OCI-LY7 (cell line): ENCODE measurements around the gene LCN6. TPM values are rescaled to one million over a fixed set of nuclear protein-coding genes. Genes with fewer than 3 reads are reported as not detected.

ENCODE experiments used
- BruUV-seq: library from RNA; stranded (reverse); fragments of 400-500 nt; replicated peaks from 2 replicates; lab custom pipeline; 2021; lab: Mats Ljungman, UMichigan
- CTCF ChIA-PET: fragments of 300-600 bp; sonication (Branson Sonifier 250); formaldehyde crosslinking; loops from one replicate; lab custom pipeline; 2022; ENCODE audit warnings: antibody characterized with exemption; ENCODE audit not compliant: unreplicated experiment; lab: Charles Lee
- POLR2A ChIA-PET: fragments of 300-600 bp; sonication (Branson Sonifier 250); formaldehyde crosslinking; loops from one replicate; lab custom pipeline; 2022; ENCODE audit warnings: antibody characterized with exemption; lab: Charles Lee
- DNase-seq: peaks from one replicate; pipeline ENCODE4 v3.0.0-alpha.2; 2015; ENCODE audit warnings: low spot score
- H2AFZ ChIP-seq: fragments of 200-600 bp; sonication (generic), shearing (Covaris generic); 2 replicates; pipeline ENCODE4 v1.6.1; 2014; ENCODE audit warnings: mild to moderate bottlenecking, antibody characterized with exemption, low read length, moderate library complexity
- H3K27ac ChIP-seq: fragments of 200-600 bp; sonication (generic); 2 replicates; pipeline ENCODE4 v1.5.1; 2014; ENCODE audit warnings: mixed run types, low read depth, mild to moderate bottlenecking, moderate library complexity, low read length, inconsistent platforms; ENCODE audit not compliant: poor library complexity, severe bottlenecking
- H3K36me3 ChIP-seq: fragments of 200-600 bp; sonication (generic); 2 replicates; pipeline ENCODE4 v1.6.1; 2014; ENCODE audit warnings: mild to moderate bottlenecking, antibody characterized with exemption, low read length, moderate library complexity, mixed read lengths; ENCODE audit not compliant: insufficient read depth
- H3K4me1 ChIP-seq: fragments of 200-600 bp; sonication (generic); 2 replicates; pipeline ENCODE4 v1.5.1; 2014; ENCODE audit warnings: mild to moderate bottlenecking, low read length; ENCODE audit not compliant: insufficient read depth, poor library complexity, severe bottlenecking
- H3K4me2 ChIP-seq: fragments of 200-600 bp; sonication (generic); 2 replicates; pipeline ENCODE4 v1.6.1; 2014; ENCODE audit warnings: mild to moderate bottlenecking, low read length
- H3K4me3 ChIP-seq: fragments of 200-600 bp; sonication (generic); 2 replicates; pipeline ENCODE4 v1.5.1; 2014; ENCODE audit warnings: mild to moderate bottlenecking, low read depth, low read length; ENCODE audit not compliant: poor library complexity, severe bottlenecking
- H3K79me2 ChIP-seq: fragments of 200-600 bp; sonication (generic); 2 replicates; pipeline ENCODE4 v1.6.1; 2016; ENCODE audit warnings: low read depth, mild to moderate bottlenecking, low read length, moderate library complexity, mixed read lengths; ENCODE audit not compliant: insufficient read depth
- H3K9me2 ChIP-seq: fragments of 200-600 bp; sonication (generic); 2 replicates; pipeline ENCODE4 v1.6.1; 2016; ENCODE audit warnings: mild to moderate bottlenecking, low read length, mixed read lengths; ENCODE audit not compliant: insufficient read depth
- H3K9me3 ChIP-seq: fragments of 200-600 bp; sonication (generic); 2 replicates; pipeline ENCODE4 v1.6.1; 2014; ENCODE audit warnings: mild to moderate bottlenecking, mixed run types, low read length, mixed read lengths
- H4K20me1 ChIP-seq: fragments of 200-600 bp; sonication (generic); 2 replicates; pipeline ENCODE4 v1.6.1; 2014; ENCODE audit warnings: mild to moderate bottlenecking, antibody characterized with exemption, low read length, moderate library complexity, mixed read lengths; ENCODE audit not compliant: insufficient read depth
- CTCF ChIP-seq: fragments of 200-600 bp; sonication (generic); conservative IDR thresholded peaks from 2 replicates; pipeline ENCODE4 v1.5.1; 2014; ENCODE audit warnings: mild to moderate bottlenecking, antibody characterized with exemption, low read length, moderate library complexity, mixed read lengths
- EZH2phosphoT487 ChIP-seq: fragments of 200-600 bp; sonication (generic); IDR thresholded peaks from 2 replicates; pipeline ENCODE4 v1.6.1; 2018; ENCODE audit warnings: low read depth, borderline replicate concordance, mild to moderate bottlenecking, mixed run types, antibody characterized with exemption, low read length, moderate library complexity, mixed read lengths
- intact Hi-C: fragments of 100-400 bp; cut with micrococcal nuclease; formaldehyde crosslinking; loops from one replicate; pipeline ENCODE4 v1.10.0; 2022; ENCODE audit not compliant: unreplicated experiment
- total RNA-seq, 2 experiments: library from RNA; depleted of rRNA in 1 of 2; stranded (reverse); fragments of >200 nt in 1 of 2; shearing (Covaris generic) in 1 of 2; gene quantifications; 2 replicates each; pipeline ENCODE4 v1.2.3, GENCODE V29; 2014 to 2022

The LCN6 gene
- total RNA-seq, 2 experiments from 2014 or later, result not detected

- no peaks in the 10 kb centered on the region for H3K9me3 ChIP-seq
- no peak overlapping the region for H2AFZ ChIP-seq
- H4K20me1 ChIP-seq, result no peaks in the 10 kb centered on the region
- peaks cover 10% of the 10 kb centered on the region; the same call in 1 of the 2 replicates for H3K79me2 ChIP-seq
- H3K9me2 ChIP-seq, result no peaks in the 10 kb centered on the region
- H3K4me3 ChIP-seq, result no peak overlapping the region
- ChIA-PET POLR2A (no interaction called here), CTCF (interaction anchor here (0.6 kb wide), 1 partner anchor 21 kb away, joined by 3 read pairs; the partner anchor contains the start of gene DIPK1B)
- no peaks in the 10 kb centered on the region for H3K36me3 ChIP-seq
- no peak overlapping the region for H3K4me2 ChIP-seq
- intact Hi-C loops, result no loop called here
- peaks cover 10% of the 10 kb centered on the region for H3K4me1 ChIP-seq
- no peak overlapping the region for H3K27ac ChIP-seq
- DNase-seq, result no peak
- no TSS peak for BruUV-seq
- TF ChIP-seq CTCF, result no peak
- TF ChIP-seq EZH2phosphoT487, result no peak
Measured at GRCh38 chr9:136733611-136734010, 14.7 kb downstream of the LCN6 start.

GRCh38 chr9:136732444-136733178 is 15.7 kb downstream of the LCN6 start:
- ChIA-PET CTCF (no interaction called here), POLR2A (no interaction called here)
- BruUV-seq, result no TSS peak

More at GRCh38 chr9:136732444-136733178, 15.7 kb downstream of the LCN6 start:
- H4K20me1 ChIP-seq, result no peaks in the 10 kb centered on the region
- peaks cover 13% of the 10 kb centered on the region for H3K79me2 ChIP-seq
- peaks cover 3% of the 10 kb centered on the region for H3K36me3 ChIP-seq
- no peak overlapping the region for H3K4me2 ChIP-seq
- intact Hi-C loops, result no loop called here
- H2AFZ ChIP-seq, result no peak overlapping the region
- H3K4me1 ChIP-seq, result peaks cover 11% of the 10 kb centered on the region
- no peak overlapping the region for H3K27ac ChIP-seq
- no peak for DNase-seq
- no peaks in the 10 kb centered on the region for H3K9me3 ChIP-seq
- no peak for TF ChIP-seq EZH2phosphoT487
- TF ChIP-seq CTCF, result no peak
- no peak overlapping the region for H3K4me3 ChIP-seq
- H3K9me2 ChIP-seq, result no peaks in the 10 kb centered on the region
